ENCODE measurements around the gene ZNF892.

ZNF892 gene

GRCh38 chr2:95207111-95207961 is at the start of gene ZNF892:
Gene ZNF892 (plus strand): TSS chr2:95207521. CDS start chr2:95207816, 295 bp downstream.
- peak; percentile 76 to 79 for DNase-seq (ENCODE audit: low read depth in 2 of 2)

DNA sequence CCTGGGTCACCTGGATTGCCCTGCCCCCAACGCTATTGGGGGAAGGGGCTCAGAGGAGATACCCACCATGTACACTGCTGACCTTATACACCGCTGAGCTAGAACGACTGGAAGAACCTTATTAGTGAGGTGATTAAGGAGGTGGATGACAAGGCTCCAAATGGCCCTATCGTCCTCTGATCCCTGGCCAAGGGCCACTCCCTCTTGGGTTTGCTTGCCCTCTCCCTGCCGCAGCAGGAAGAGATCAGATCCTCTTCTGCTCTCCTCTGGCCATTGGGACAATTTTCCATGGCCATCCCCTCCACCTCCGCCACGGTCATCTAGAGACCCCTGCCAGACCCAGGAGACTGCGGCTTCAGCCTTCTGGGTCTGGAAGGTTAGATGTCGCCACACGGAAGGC is 48.9 kb upstream of the ZNF892 start:
- DNase-seq (ENCODE audit: low read depth in 2 of 2) = no peak

DNA sequence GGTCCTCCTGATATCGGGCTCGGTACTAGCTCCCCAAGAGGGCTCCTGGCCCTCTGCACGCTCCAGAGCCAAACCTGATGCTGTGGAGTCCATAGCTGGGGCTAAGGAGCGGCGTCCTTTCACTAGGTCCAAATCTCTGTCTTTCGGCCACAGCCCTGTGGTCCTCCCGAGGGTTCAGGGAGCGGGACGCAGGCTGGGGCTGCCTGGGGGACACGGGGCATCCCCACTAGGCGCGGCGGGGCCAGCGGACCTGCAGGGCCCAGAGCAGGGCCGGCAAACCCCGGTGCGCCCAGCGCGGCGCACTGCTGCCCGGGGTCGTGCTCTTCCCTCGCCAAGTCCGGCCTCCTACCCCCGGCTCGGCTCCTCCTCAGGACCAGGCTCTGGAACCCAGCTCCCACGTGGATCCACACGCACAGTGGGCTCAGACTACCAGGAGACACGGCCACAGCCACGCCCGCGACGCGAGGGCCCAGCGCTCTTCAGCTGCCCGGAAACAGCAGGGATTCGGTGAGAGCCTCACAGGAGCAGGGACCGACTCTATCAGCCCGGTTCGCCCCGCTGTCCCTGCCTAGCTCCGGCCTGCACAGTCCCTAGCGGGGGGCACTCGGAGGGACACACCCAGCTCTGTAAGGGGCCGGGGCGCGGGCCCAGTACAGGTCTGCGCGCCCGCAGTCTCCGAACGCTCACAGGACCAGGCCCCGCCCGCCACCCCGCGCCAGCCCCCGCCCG is 48.3 kb upstream of the ZNF892 start:
- DNase-seq (ENCODE audit: low read depth in 2 of 2) = peak in 1 of 2 donors; percentile 22

DNA sequence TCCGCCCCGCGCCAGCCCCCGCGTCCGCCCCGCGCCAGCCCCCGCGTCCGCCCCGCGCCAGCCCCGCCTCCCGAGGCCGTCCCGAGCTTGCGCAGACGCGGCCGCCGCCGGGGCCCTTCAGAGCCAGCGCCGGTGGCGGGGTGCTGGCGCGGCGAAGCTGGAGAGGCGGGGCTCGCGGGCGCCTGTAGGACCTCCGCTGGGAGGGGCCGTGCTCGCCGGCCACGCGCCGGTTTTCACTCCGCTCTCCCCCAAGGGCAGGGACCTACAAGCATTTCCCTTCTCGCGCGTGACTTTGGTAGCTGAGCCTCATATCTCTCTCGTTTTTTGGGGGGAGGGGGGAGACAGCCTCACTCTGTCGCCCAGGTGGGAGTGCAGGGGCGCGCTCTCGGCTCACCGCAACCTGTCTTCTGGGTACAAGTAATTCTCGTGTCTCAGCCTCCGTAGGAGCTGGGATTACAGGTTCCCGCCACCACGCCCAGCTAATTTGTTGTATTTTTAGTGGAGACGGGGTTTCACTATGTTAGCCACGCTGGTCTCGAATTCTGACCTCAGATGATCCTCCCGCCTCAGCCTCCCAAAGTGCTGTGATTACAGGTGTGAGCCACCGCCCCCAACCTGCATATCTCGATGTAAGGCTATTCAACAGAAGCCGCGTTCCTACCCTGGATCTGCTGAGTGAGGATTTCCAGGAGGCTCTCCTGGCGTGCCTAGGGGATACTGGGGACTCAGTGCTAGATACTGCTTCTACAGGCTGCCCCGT is 47.5 kb upstream of the ZNF892 start, which contains the start of gene ZNF514:
TSS of gene ZNF514 (minus strand) at position 159 of the 760 bp plus-strand sequence. CDS start 6,595 bp downstream, outside the sequence.
- peak; percentile 58 to 65 for DNase-seq (ENCODE audit: low read depth in 2 of 2)

DNA sequence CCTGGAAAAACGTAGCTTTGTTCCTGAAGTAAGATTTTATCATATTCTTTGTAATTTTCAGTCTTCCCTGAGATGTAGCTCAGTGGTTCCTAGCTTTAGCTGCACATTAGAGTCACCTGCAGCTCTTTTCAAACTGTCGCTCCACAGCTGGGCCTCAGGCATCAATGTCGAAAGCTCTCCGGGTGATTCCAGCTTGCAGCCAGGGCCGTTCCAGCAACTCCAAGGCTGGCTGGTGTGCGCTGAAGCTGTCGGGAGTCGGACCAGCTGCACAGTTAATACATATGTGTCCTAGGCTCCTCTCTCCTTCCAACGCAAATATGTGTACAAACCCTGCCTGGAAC is 42.3 kb upstream of the ZNF892 start:
- DNase-seq (ENCODE audit: low read depth in 2 of 2) = no peak

GRCh38 chr2:95165371-95166064 is 41.8 kb upstream of the ZNF892 start, which contains the start of gene ZNF2:
Gene ZNF2 (plus strand): TSS chr2:95165809. CDS start chr2:95176227, 10,418 bp downstream.
- DNase-seq (ENCODE audit: low read depth in 2 of 2) = peak; percentile 94 to 97

DNA sequence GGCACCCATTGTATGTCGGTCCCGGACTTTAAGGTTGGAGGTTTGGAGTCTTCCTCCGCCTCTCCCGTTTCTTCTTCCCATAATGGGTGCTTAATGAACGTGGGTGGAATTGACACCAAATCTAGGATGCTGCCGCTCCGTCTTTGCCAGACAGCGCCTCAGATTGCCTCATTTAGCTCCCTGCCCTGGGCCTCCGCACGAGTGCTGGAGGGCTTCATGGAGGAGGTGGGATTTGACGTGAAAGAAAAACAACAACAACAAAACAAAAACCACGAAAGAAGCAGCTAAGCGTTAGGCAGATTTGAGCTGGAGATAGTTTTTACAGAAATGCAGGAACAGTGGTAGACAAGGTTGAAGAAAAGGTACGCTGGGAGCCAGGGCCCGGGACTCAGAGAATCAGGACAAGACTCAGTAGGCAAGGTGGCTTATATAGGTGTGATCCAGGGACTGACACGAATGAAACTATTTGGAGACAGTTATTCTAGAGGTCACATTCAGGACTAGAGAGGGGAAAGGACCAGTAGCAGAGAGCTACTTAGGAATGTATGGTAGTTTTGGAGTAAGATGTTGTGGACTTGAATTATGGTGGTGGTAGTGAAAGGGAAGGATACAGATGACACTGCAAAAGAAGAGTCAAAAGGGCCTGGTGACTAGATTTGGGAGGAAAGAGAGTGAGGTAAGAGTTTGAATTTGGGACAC is 41.1 kb upstream of the ZNF892 start:
- DNase-seq (ENCODE audit: low read depth in 2 of 2) = no peak

GRCh38 chr2:95171902-95172301 is 35.4 kb upstream of the ZNF892 start:
- DNase-seq (ENCODE audit: low read depth in 2 of 2) = no peak

GRCh38 chr2:95174031-95174542 is 33.2 kb upstream of the ZNF892 start:
- no peak for DNase-seq (ENCODE audit: low read depth in 2 of 2)

GRCh38 chr2:95179451-95179850 is 27.9 kb upstream of the ZNF892 start:
- no peak for DNase-seq (ENCODE audit: low read depth in 2 of 2)

DNA sequence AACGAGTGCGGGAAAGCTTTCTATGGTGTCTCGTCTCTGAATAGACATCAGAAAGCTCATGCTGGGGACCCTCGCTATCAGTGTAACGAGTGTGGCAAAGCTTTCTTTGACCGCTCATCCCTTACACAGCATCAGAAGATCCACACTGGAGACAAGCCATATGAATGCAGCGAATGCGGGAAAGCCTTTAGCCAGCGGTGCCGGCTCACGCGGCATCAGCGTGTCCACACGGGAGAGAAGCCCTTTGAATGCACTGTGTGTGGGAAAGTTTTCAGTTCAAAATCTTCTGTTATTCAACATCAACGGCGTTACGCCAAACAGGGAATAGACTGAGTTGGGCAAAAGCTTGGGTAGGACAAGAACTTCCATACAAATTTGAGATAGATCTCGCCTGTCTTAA is 25.5 kb upstream of the ZNF892 start:
- no peak for DNase-seq (ENCODE audit: low read depth in 2 of 2)

DNA sequence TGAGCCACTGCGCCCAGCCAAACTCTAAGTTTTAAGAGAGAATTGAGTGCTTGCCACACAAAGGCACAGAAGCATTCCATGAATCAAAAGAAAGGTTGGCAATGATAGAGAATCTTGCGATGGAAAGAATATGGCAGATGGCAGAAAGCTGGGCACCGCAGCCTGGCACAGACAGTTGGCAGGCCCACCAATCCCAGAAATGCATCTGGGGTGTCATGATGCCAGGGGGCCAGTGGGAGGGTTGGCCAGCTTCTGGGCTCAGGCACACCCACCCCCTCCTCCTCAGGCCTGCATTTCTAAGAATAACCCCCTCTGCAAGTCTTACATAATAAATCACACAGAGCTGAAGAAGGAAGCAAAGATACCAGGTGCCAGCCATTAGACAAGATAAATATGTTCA is 22.1 kb upstream of the ZNF892 start:
- DNase-seq (ENCODE audit: low read depth in 2 of 2) = no peak

DNA sequence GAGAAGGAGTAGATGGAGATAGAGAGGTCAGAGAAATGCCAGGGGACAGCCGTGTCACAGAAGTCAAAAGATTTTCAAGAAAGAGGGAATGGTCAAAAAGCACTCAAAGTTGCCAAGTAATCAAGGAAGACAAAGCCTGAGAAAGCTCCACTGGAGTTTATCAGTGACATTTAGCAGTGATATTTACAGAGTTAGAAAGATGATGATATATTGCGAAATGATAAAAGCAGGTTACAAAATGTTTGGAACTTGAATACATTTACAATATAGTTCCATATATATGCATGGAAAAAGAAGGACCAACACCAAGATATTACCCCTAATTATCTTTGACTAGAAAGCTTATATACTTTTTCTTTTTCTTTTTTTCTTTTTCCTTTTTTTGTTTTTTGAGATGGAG is 21.3 kb upstream of the ZNF892 start:
- no peak for DNase-seq (ENCODE audit: low read depth in 2 of 2)

DNA sequence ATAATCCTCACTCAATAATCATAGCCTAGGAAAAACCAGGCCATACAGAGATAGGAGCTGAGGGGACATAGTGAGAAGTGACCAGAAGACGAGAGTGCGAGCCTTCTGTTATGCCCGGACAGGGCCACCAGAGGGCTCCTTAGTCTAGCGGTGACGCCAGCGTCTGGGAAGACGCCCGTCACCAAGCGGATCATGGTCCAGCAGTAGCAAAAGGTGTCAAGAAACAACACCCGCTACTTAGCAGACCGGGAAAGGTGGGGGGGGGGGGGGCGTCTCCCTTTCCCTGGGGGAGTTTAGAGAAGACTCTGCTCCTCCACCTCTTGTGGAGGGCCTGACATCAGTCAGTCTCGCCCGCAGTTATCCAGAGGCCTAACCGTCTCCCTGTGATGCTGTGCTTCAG is 14.4 kb upstream of the ZNF892 start:
- peak; percentile 36 to 37 for DNase-seq (ENCODE audit: low read depth in 2 of 2)

DNA sequence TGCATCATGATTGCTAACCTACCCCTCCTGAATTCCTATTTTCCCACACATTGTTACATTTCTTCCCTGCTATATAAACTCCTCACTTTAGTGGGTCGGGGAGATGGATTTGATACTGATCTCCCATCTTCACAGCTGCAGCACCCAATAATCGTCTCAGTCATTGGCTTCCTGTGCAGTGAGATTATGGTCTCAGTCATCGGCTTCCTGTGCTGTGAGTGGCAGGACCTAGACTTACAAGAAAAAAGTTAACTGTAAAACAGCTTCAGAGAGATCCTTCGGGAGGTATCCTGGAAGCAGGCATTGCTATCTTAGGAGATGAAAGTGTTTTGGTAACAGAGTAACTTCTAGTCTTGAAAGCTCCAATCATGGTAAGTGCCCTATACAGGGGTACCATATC is 3.4 kb upstream of the ZNF892 start:
- no peak for DNase-seq (ENCODE audit: low read depth in 2 of 2)

DNA sequence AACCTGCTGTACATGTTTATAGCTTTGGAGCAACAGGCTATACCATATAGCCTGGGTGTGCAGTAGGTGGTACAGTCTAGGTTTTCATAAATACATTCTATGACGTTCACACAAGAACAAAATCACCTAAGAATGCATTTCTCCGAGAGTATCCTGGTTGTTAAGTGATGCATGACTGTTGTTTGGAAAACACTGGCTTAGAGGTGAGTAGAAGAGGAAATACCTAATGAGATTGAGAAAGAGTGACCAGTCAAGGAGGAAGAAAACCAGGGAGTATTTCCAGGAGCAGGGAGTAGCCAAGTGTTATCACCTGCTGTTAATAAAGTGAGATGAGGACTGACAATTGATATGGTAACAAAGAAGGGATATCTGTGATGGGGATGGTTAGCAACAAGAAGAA is 2.9 kb upstream of the ZNF892 start:
- DNase-seq (ENCODE audit: low read depth in 2 of 2) = no peak

GRCh38 chr2:95206096-95206495 is 1.2 kb upstream of the ZNF892 start:
- DNase-seq (ENCODE audit: low read depth in 2 of 2) = no peak

- no peak for DNase-seq (ENCODE audit: low read depth in 2 of 2)
Measured at GRCh38 chr2:95208106-95208505, 785 bp downstream of the ZNF892 start.

- no peak for DNase-seq (ENCODE audit: low read depth in 2 of 2)
Measured at GRCh38 chr2:95215018-95215612, 7.8 kb downstream of the ZNF892 start.

DNA sequence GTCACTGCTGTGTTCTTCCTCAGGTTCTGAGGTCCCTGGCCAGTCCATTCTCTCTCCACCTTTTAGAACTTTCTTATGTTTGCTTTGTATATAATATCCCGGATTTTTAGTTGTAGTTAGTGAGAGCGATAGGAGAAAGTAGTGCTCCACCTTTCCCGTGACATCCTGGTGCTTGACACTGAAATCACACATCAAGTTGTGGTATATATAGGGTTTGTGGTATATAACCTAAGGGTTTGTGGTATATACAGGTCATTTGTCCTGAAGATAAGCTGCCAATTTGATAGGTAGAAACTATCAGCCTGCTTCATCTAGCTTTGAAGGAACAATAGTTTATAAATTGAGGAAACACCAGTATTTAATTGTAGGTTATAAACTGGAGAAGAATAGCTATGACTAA is 13.1 kb downstream of the ZNF892 start:
- DNase-seq (ENCODE audit: low read depth in 2 of 2) = no peak
